IMR-90 (cell line): Measurements from ENCODE around the gene KDM4F. TPM values are rescaled to one million over a fixed set of nuclear protein-coding genes. Genes with fewer than 3 reads are reported as not detected.

Source experiments
- ATAC-seq: fragments of 200-7000 bp; cut with Tn5 transposase; 2 replicates; pipeline ENCODE4 v1.9.1; 2020; ENCODE audit warnings: low read depth, mild to moderate bottlenecking, moderate library complexity
- BruUV-seq: library from RNA; stranded (reverse); fragments of 400-500 nt; replicated peaks from 2 replicates; lab custom pipeline; 2021; lab: Mats Ljungman, UMichigan
- CTCF ChIA-PET: fragments of 300-600 bp; formaldehyde crosslinking; extraction: SDS; loops from one replicate; lab custom pipeline; 2021; ENCODE audit warnings: antibody characterized with exemption; lab: Yijun Ruan, JAX
- POLR2A ChIA-PET: fragments of 300-600 bp; sonication (Branson Sonifier 250); formaldehyde crosslinking; loops from one replicate; lab custom pipeline; 2022; ENCODE audit warnings: antibody characterized with exemption; ENCODE audit not compliant: unreplicated experiment; lab: Charles Lee
- DNase-seq: peaks from one replicate; pipeline ENCODE4 v3.0.0; 2013
- H2AFZ ChIP-seq: replicated peaks from 2 replicates; pipeline ENCODE3; 2013; ENCODE audit warnings: low read length, mild to moderate bottlenecking; ENCODE audit not compliant: poor library complexity
- H2AK5ac ChIP-seq: 2 replicates; pipeline ENCODE4 v1.6.1; 2013; ENCODE audit warnings: low read depth, low read length, inconsistent platforms
- H2AK9ac ChIP-seq: replicated peaks from 2 replicates; pipeline ENCODE3; 2013; ENCODE audit warnings: mild to moderate bottlenecking, low read depth, low read length, moderate library complexity; ENCODE audit not compliant: poor library complexity
- H2BK120ac ChIP-seq: 2 replicates; pipeline ENCODE4 v1.6.1; 2013; ENCODE audit warnings: low read depth, low read length, inconsistent platforms
- H2BK15ac ChIP-seq: 3 replicates; pipeline ENCODE4 v1.6.1; 2013; ENCODE audit warnings: low read depth, low read length, inconsistent platforms
- H2BK20ac ChIP-seq: 2 replicates; pipeline ENCODE4 v1.6.1; 2013; ENCODE audit warnings: low read depth, mild to moderate bottlenecking, inconsistent platforms, low read length, moderate library complexity
- H2BK5ac ChIP-seq: 2 replicates; pipeline ENCODE4 v1.6.1; 2013; ENCODE audit warnings: mild to moderate bottlenecking, low read depth, low read length, inconsistent platforms; ENCODE audit not compliant: poor library complexity, severe bottlenecking
- H3K14ac ChIP-seq: replicated peaks from 2 replicates; pipeline ENCODE4 v1.6.1; 2013; ENCODE audit warnings: low read depth, low read length, inconsistent platforms
- H3K18ac ChIP-seq: 2 replicates; pipeline ENCODE4 v1.6.1; 2013; ENCODE audit warnings: low read depth, low read length, control low read depth
- H3K23ac ChIP-seq: 2 replicates; pipeline ENCODE4 v1.6.1; 2013; ENCODE audit warnings: low read depth, low read length, inconsistent platforms
- H3K27ac ChIP-seq: 2 replicates; pipeline ENCODE4 v1.5.1; 2013; ENCODE audit warnings: mild to moderate bottlenecking, control low read depth, low read length; ENCODE audit not compliant: insufficient read depth
- H3K27me3 ChIP-seq: 2 replicates; pipeline ENCODE4 v1.6.1; 2013; ENCODE audit warnings: low read length; ENCODE audit not compliant: control insufficient read depth, insufficient read depth
- H3K36me3 ChIP-seq: 2 replicates; pipeline ENCODE4 v1.6.1; 2013; ENCODE audit warnings: low read length, mixed read lengths; ENCODE audit not compliant: control insufficient read depth, insufficient read depth
- H3K4ac ChIP-seq: 2 replicates; pipeline ENCODE4 v1.6.1; 2013; ENCODE audit warnings: low read depth, low read length, inconsistent platforms
- H3K4me1 ChIP-seq: 2 replicates; pipeline ENCODE4 v1.6.1; 2013; ENCODE audit warnings: low read length, mixed read lengths; ENCODE audit not compliant: control insufficient read depth, insufficient read depth
- H3K4me2 ChIP-seq: 2 replicates; pipeline ENCODE4 v1.6.1; 2013; ENCODE audit warnings: low read depth, mild to moderate bottlenecking, control low read depth, low read length, moderate library complexity
- H3K4me3 ChIP-seq: 2 replicates; pipeline ENCODE4 v1.5.1; 2013; ENCODE audit warnings: low read depth, mild to moderate bottlenecking, control low read depth, low read length, moderate library complexity; ENCODE audit not compliant: insufficient read depth
- H3K56ac ChIP-seq: 2 replicates; pipeline ENCODE4 v1.6.1; 2013; ENCODE audit warnings: low read length, inconsistent platforms; ENCODE audit not compliant: insufficient read depth; ENCODE audit errors: extremely low read depth
- H3K79me1 ChIP-seq, 2 experiments: 2 replicates each; pipeline ENCODE4 v1.6.1; 2013; ENCODE audit warnings: low read length in 2 of 2, inconsistent platforms in 1 of 2, low read depth in 1 of 2
- H3K9ac ChIP-seq: 2 replicates; pipeline ENCODE4 v1.6.1; 2013; ENCODE audit warnings: low read depth, low read length, control low read depth
- H3K9me1 ChIP-seq: 2 replicates; pipeline ENCODE4 v1.6.1; 2013; ENCODE audit warnings: low read length, inconsistent platforms; ENCODE audit not compliant: insufficient read depth
- H3K9me3 ChIP-seq: 2 replicates; pipeline ENCODE4 v1.6.1; 2013; ENCODE audit warnings: low read length; ENCODE audit not compliant: control insufficient read depth, insufficient read depth
- H4K20me1 ChIP-seq: 2 replicates; pipeline ENCODE4 v1.6.1; 2013; ENCODE audit warnings: low read length, inconsistent platforms; ENCODE audit not compliant: insufficient read depth
- H4K5ac ChIP-seq: 2 replicates; pipeline ENCODE4 v1.6.1; 2013; ENCODE audit warnings: mild to moderate bottlenecking, low read depth, low read length, control low read depth
- H4K8ac ChIP-seq, 2 experiments: 2 replicates each; pipeline ENCODE4 v1.6.1; 2013; ENCODE audit warnings: low read depth in 2 of 2, low read length in 2 of 2, control low read depth in 1 of 2, inconsistent platforms in 1 of 2
- H4K91ac ChIP-seq: 2 replicates; pipeline ENCODE4 v1.6.1; 2013; ENCODE audit warnings: low read depth, low read length, inconsistent platforms; ENCODE audit not compliant: insufficient read depth
- BHLHE40 ChIP-seq: fragments of 150-350 bp; IDR thresholded peaks from 2 replicates; pipeline ENCODE4 v1.6.1; 2016; ENCODE audit warnings: mild to moderate bottlenecking, low read depth, low read length
- CEBPB ChIP-seq: IDR thresholded peaks from 2 replicates; pipeline ENCODE4 v1.6.1; 2012; ENCODE audit warnings: low read depth, low read length, improper control_type of control experiment
- CHD1 ChIP-seq: IDR thresholded peaks from 2 replicates; pipeline ENCODE4 v1.6.1; 2012; ENCODE audit warnings: low read depth, low read length, improper control_type of control experiment
- FOS ChIP-seq: fragments of 150-350 bp; IDR thresholded peaks from 2 replicates; pipeline ENCODE4 v1.6.1; 2016; ENCODE audit warnings: low read depth, low read length
- MAFK ChIP-seq: IDR thresholded peaks from 2 replicates; pipeline ENCODE4 v1.6.1; 2012; ENCODE audit warnings: low read depth, low read length, improper control_type of control experiment
- MAZ ChIP-seq: IDR thresholded peaks from 2 replicates; pipeline ENCODE4 v1.6.1; 2012; ENCODE audit warnings: low read depth, mild to moderate bottlenecking, low read length, improper control_type of control experiment, moderate library complexity, borderline replicate concordance
- MXI1 ChIP-seq: IDR thresholded peaks from 2 replicates; pipeline ENCODE4 v1.6.1; 2012; ENCODE audit warnings: low read depth, mild to moderate bottlenecking, low read length, moderate library complexity, borderline replicate concordance
- NFE2L2 ChIP-seq: fragments of 150-350 bp; IDR thresholded peaks from 2 replicates; pipeline ENCODE4 v1.6.1; 2016; ENCODE audit warnings: low read depth, mild to moderate bottlenecking, low read length
- POLR2A ChIP-seq: IDR thresholded peaks from 2 replicates; pipeline ENCODE4 v1.6.1; 2012; ENCODE audit warnings: mild to moderate bottlenecking, low read depth, low read length
- RAD21 ChIP-seq: IDR thresholded peaks from 2 replicates; pipeline ENCODE4 v1.6.1; 2012; ENCODE audit warnings: low read length, improper control_type of control experiment
- RCOR1 ChIP-seq: IDR thresholded peaks from 2 replicates; pipeline ENCODE4 v1.6.1; 2012; ENCODE audit warnings: mild to moderate bottlenecking, low read length, improper control_type of control experiment; ENCODE audit not compliant: insufficient replicate concordance
- RFX5 ChIP-seq: IDR thresholded peaks from 2 replicates; pipeline ENCODE4 v1.8.0; 2012; ENCODE audit warnings: low read depth, mild to moderate bottlenecking, low read length, moderate library complexity
- SMC3 ChIP-seq: fragments of 150-350 bp; IDR thresholded peaks from 2 replicates; pipeline ENCODE4 v1.6.1; 2016; ENCODE audit warnings: low read depth, mild to moderate bottlenecking, antibody characterized with exemption, low read length, moderate library complexity
- WGBS, 2 experiments: methylation state at CpG; one replicate each; pipeline versions ENCODE4 v1.1.5 to v1.1.7; 2013; ENCODE audit warnings: missing lambda C conversion rate in 2 of 2; ENCODE audit not compliant: insufficient read length in 1 of 2; ENCODE audit errors: extremely low coverage in 2 of 2; 5-methylcytosine and 5-hydroxymethylcytosine counted together
- dilution Hi-C: fragments of 300-500 bp; cut with HindIII; formaldehyde crosslinking; loops from one replicate; pipeline ENCODE4 v1.14.3; 2018; ENCODE audit warnings: low sequenced_read_pairs; ENCODE audit not compliant: unreplicated experiment
- in situ Hi-C: fragments of 300-500 bp; cut with MboI; formaldehyde crosslinking; loops from 3 replicates; pipeline ENCODE4 v1.14.3; 2019; ENCODE audit warnings: low sequenced_read_pairs, inconsistent platforms, mixed read lengths
- intact Hi-C: fragments of 100-400 bp; cut with micrococcal nuclease; formaldehyde crosslinking; loops from 2 replicates; pipeline ENCODE4 v1.10.0; 2022
- polyA plus RNA-seq, 3 experiments: library from polyadenylated mRNA; depleted of rRNA; stranded (reverse); fragments of >200 nt; gene quantifications; 2 replicates each; pipeline ENCODE4 v1.2.3, GENCODE V29; 2012; ENCODE audit warnings: low replicate concordance in 1 of 3
- total RNA-seq: library from RNA; depleted of rRNA; stranded (reverse); fragments of >200 nt; gene quantifications from 2 replicates; pipeline ENCODE4 v1.2.3, GENCODE V29; 2012
- TF ChIP-seq, protein P1 (sequence below): conservative IDR thresholded peaks from 2 replicates; pipeline ENCODE4 v1.5.1; 2012; ENCODE audit warnings: mild to moderate bottlenecking, low read depth, low read length, improper control_type of control experiment
- TF ChIP-seq, protein P2 (sequence below): fragments of 150-350 bp; IDR thresholded peaks from 2 replicates; pipeline ENCODE4 v1.6.1; 2017; ENCODE audit warnings: mild to moderate bottlenecking, antibody characterized with exemption, low read length, low read depth
- TF ChIP-seq, protein P3 (sequence below): fragments of 150-350 bp; IDR thresholded peaks from 2 replicates; pipeline ENCODE4 v1.6.1; 2016; ENCODE audit warnings: low read depth, mild to moderate bottlenecking, low read length, moderate library complexity, borderline replicate concordance

Gene KDM4F
- total and polyA plus RNA-seq, 2 of the 4 experiments (the other 2 are of a cell fraction): not detected

DNA sequence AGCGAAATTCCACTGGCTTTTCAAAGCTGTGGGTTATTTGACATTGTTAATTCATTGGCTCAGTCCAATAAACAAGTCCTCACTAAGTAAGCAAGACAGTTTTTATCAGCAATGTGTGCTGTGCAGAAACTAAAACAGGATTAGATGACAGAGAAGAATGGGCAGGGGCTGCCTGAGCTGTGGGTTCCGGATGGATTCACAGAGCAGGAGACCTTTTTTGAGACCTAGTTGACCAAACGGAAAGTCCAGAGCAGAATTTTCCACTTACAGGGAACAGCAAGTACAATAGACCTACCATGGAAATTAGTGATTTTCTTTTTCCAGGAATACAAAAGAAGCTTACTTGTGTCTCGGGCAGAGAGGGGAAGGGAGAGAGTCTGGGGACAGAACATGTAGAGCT, 5.2 kb upstream of the KDM4F start:
- no TSS peak for BruUV-seq
- Histone ChIP-seq H4K8ac (no peak overlapping the region), H2AK9ac (no peak overlapping the region), H4K91ac (no peak overlapping the region), H2AK5ac (no peak overlapping the region), H3K9me1 (no peaks in the 10 kb centered on the region), H3K9ac (no peak overlapping the region), H3K56ac (no peak overlapping the region), H2BK5ac (no peak overlapping the region), H2BK20ac (no peak overlapping the region), H3K79me1 (no peaks in the 10 kb centered on the region), H3K4ac (no peak overlapping the region), H3K18ac (no peak overlapping the region), H3K36me3 (no peaks in the 10 kb centered on the region), H3K4me1 (no peaks in the 10 kb centered on the region), H3K14ac (no peak overlapping the region), H2BK15ac (no peak overlapping the region), H2AFZ (no peak overlapping the region), H2BK120ac (no peak overlapping the region), H3K4me3 (no peak overlapping the region), H3K27ac (no peak overlapping the region), H4K5ac (no peak overlapping the region), H3K27me3 (peaks cover 26% of the 10 kb centered on the region), H3K9me3 (no peaks in the 10 kb centered on the region), H3K4me2 (no peak overlapping the region), H4K20me1 (no peaks in the 10 kb centered on the region), H3K23ac (no peak overlapping the region)
- TF ChIP-seq NFE2L2 (no peak), SMC3 (no peak), MXI1 (no peak), POLR2A (no peak), RFX5 (no peak), RAD21 (no peak), BHLHE40 (no peak), CEBPB (no peak), RCOR1 (no peak), MAFK (no peak), CHD1 (no peak), MAZ (no peak), FOS (no peak)
- TF ChIP-seq, protein P1, sequence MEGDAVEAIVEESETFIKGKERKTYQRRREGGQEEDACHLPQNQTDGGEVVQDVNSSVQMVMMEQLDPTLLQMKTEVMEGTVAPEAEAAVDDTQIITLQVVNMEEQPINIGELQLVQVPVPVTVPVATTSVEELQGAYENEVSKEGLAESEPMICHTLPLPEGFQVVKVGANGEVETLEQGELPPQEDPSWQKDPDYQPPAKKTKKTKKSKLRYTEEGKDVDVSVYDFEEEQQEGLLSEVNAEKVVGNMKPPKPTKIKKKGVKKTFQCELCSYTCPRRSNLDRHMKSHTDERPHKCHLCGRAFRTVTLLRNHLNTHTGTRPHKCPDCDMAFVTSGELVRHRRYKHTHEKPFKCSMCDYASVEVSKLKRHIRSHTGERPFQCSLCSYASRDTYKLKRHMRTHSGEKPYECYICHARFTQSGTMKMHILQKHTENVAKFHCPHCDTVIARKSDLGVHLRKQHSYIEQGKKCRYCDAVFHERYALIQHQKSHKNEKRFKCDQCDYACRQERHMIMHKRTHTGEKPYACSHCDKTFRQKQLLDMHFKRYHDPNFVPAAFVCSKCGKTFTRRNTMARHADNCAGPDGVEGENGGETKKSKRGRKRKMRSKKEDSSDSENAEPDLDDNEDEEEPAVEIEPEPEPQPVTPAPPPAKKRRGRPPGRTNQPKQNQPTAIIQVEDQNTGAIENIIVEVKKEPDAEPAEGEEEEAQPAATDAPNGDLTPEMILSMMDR: no peak
- TF ChIP-seq, protein P2, sequence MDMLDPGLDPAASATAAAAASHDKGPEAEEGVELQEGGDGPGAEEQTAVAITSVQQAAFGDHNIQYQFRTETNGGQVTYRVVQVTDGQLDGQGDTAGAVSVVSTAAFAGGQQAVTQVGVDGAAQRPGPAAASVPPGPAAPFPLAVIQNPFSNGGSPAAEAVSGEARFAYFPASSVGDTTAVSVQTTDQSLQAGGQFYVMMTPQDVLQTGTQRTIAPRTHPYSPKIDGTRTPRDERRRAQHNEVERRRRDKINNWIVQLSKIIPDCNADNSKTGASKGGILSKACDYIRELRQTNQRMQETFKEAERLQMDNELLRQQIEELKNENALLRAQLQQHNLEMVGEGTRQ: no peak
- TF ChIP-seq, protein P3, sequence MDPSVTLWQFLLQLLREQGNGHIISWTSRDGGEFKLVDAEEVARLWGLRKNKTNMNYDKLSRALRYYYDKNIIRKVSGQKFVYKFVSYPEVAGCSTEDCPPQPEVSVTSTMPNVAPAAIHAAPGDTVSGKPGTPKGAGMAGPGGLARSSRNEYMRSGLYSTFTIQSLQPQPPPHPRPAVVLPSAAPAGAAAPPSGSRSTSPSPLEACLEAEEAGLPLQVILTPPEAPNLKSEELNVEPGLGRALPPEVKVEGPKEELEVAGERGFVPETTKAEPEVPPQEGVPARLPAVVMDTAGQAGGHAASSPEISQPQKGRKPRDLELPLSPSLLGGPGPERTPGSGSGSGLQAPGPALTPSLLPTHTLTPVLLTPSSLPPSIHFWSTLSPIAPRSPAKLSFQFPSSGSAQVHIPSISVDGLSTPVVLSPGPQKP: no peak
- ChIA-PET CTCF (no interaction called here), POLR2A (no interaction called here)
- in situ Hi-C loops: no loop called here
- ATAC-seq (no peak), DNase-seq (no peak)
- WGBS, 2 experiments: no CpG with 5 or more reads among the region's 4 CpGs
- intact Hi-C loops: no loop called here
- dilution Hi-C loops: no loop called here
